Fibroblast of lung (primary cell): ENCODE measurements around the gene PPIP5K2. TPM values are rescaled to one million over a fixed set of nuclear protein-coding genes. Genes with fewer than 3 reads are reported as not detected.

Experiments
- DNase-seq, 2 donors: peaks; one replicate each; pipeline versions ENCODE4 v3.0.0 to v3.0.0-alpha.2; 2010; ENCODE audit warnings: low read depth in 2 of 2
- H2AFZ ChIP-seq: 2 replicates; pipeline ENCODE4 v1.5.1; 2012; ENCODE audit warnings: low read length, control low read depth, inconsistent platforms
- H3K27ac ChIP-seq: 2 replicates; pipeline ENCODE4 v1.5.1; 2011; ENCODE audit warnings: low read length, control low read depth; ENCODE audit not compliant: insufficient read depth
- H3K27me3 ChIP-seq: 2 replicates; pipeline ENCODE4 v1.5.1; 2011; ENCODE audit warnings: mild to moderate bottlenecking, low read length; ENCODE audit not compliant: control insufficient read depth, insufficient read depth
- H3K36me3 ChIP-seq: 2 replicates; pipeline ENCODE4 v1.5.1; 2011; ENCODE audit warnings: low read length; ENCODE audit not compliant: control insufficient read depth, insufficient read depth
- H3K4me1 ChIP-seq: 2 replicates; pipeline ENCODE4 v1.5.1; 2011; ENCODE audit warnings: low read length; ENCODE audit not compliant: control insufficient read depth, insufficient read depth; ENCODE audit errors: extremely low read depth
- H3K4me2 ChIP-seq: 2 replicates; pipeline ENCODE4 v1.5.1; 2011; ENCODE audit warnings: low read length, control low read depth; ENCODE audit not compliant: insufficient read depth; ENCODE audit errors: extremely low read depth
- H3K4me3 ChIP-seq, 4 experiments: fragments of 200-600 bp in 1 of 4; sonication (generic) in 1 of 4; replicated peaks in 1 of 4; 2 replicates each; pipeline ENCODE4 v1.5.1; 2011 to 2016; ENCODE audit warnings: low read length in 4 of 4, low read depth in 3 of 4, mild to moderate bottlenecking in 3 of 4, control low read depth in 2 of 4, inconsistent platforms in 1 of 4, mixed read lengths in 1 of 4; ENCODE audit not compliant: insufficient read depth in 1 of 4; ENCODE audit errors: control extremely low read depth in 1 of 4
- H3K79me2 ChIP-seq: 2 replicates; pipeline ENCODE4 v1.5.1; 2012; ENCODE audit warnings: mild to moderate bottlenecking, low read length, inconsistent platforms; ENCODE audit not compliant: control insufficient read depth, insufficient read depth
- H3K9ac ChIP-seq: 2 replicates; pipeline ENCODE4 v1.5.1; 2011; ENCODE audit warnings: mild to moderate bottlenecking, low read length, control low read depth; ENCODE audit not compliant: insufficient read depth
- H3K9me3 ChIP-seq: 2 replicates; pipeline ENCODE4 v1.5.1; 2012; ENCODE audit warnings: low read depth, low read length; ENCODE audit not compliant: control insufficient read depth, insufficient read depth
- H4K20me1 ChIP-seq: 2 replicates; pipeline ENCODE4 v1.5.1; 2011; ENCODE audit warnings: low read length; ENCODE audit not compliant: control insufficient read depth, insufficient read depth; ENCODE audit errors: extremely low read depth
- EZH2 ChIP-seq: IDR thresholded peaks from 2 replicates; pipeline ENCODE4 v1.5.1; 2012; ENCODE audit warnings: low read length, control low read depth, mild to moderate bottlenecking; ENCODE audit errors: missing control alignments
- polyA plus RNA-seq, 2 donors: library from polyadenylated mRNA; depleted of rRNA in 1 of 2; stranded (reverse) in 1 of 2; unstranded in 1 of 2; fragments of >200 nt; gene quantifications; 2 replicates each; pipeline ENCODE4 v1.2.1, GENCODE V29; 2011 to 2012; ENCODE audit warnings: missing spikeins in 1 of 2
- total RNA-seq: library from RNA; depleted of rRNA; stranded (reverse); fragments of >200 nt; gene quantifications from 2 replicates; pipeline ENCODE4 v1.2.1, GENCODE V29; 2014
- TF ChIP-seq, protein P1 (sequence below), 2 donors: IDR thresholded peaks in 1 of 2; conservative IDR thresholded peaks in 1 of 2; 1 replicate in 1 of 2; 2 replicates in 1 of 2; pipeline ENCODE4 v1.5.1; 2011 to 2012; ENCODE audit warnings: low read length in 2 of 2, control low read depth in 1 of 2, inconsistent platforms in 1 of 2, low read depth in 1 of 2, mild to moderate bottlenecking in 1 of 2

The PPIP5K2 gene
- total and polyA plus RNA-seq, 2 donors (not counting 1 experiment from before 2014, with no cell fraction given): 42.1 to 49.3 TPM

DNA sequence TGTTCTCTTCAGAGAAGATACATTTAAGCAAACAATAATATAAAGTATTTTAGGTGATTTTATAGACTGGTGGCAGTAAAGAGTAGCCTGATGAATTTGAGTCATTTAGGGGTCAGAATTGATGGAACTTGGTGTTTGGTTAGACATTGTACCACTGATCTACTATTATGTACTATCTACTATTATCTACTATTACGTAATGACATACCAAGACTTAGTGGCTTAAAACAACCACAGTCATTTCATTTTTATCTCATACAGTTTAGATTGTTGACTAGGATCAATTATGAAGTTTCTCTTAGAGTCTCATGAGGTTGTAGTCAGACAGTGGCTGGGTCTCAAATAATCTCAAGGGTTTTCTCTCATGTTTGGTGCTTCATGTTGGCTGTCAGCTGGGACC, 54.0 kb downstream of the PPIP5K2 start:
- Histone ChIP-seq H3K79me2 (no peaks in the 10 kb centered on the region), H3K27me3 (no peaks in the 10 kb centered on the region), H3K9ac (no peak overlapping the region), H3K9me3 (no peaks in the 10 kb centered on the region), H3K4me1 (no peaks in the 10 kb centered on the region), H4K20me1 (no peaks in the 10 kb centered on the region), H3K36me3 (peaks cover 2% of the 10 kb centered on the region), H3K27ac (no peak overlapping the region), H3K4me3 (no peak overlapping the region), H2AFZ (no peak overlapping the region), H3K4me2 (no peak overlapping the region)
- peak in 1 of 2 donors; percentile 6 for DNase-seq
- TF ChIP-seq, protein P1, sequence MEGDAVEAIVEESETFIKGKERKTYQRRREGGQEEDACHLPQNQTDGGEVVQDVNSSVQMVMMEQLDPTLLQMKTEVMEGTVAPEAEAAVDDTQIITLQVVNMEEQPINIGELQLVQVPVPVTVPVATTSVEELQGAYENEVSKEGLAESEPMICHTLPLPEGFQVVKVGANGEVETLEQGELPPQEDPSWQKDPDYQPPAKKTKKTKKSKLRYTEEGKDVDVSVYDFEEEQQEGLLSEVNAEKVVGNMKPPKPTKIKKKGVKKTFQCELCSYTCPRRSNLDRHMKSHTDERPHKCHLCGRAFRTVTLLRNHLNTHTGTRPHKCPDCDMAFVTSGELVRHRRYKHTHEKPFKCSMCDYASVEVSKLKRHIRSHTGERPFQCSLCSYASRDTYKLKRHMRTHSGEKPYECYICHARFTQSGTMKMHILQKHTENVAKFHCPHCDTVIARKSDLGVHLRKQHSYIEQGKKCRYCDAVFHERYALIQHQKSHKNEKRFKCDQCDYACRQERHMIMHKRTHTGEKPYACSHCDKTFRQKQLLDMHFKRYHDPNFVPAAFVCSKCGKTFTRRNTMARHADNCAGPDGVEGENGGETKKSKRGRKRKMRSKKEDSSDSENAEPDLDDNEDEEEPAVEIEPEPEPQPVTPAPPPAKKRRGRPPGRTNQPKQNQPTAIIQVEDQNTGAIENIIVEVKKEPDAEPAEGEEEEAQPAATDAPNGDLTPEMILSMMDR (conservative IDR thresholded peaks at IDR 0.05 in 1 of 2, IDR thresholded peaks at IDR 0.05 in 1 of 2; ENCODE audit: low read depth in 1 of 2, low read length in 2 of 2): no peak
- TF ChIP-seq EZH2: no peak

DNA sequence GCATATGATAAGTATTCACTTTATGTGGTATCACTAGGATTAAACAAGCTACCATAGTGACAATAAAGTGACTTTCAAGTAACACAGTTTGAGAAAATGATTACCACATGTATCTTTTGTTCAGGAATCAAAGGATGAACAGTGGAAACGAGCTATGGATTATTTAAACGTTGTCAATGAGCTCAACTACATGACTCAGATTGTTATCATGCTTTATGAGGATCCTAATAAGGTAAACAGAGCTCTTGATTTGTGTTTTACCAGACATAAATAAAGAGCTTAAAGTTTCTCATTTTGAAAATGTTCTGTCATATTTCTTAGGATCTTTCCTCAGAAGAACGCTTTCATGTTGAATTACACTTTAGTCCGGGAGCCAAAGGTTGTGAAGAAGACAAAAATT, 57.4 kb downstream of the PPIP5K2 start:
- DNase-seq: no peak
- no peak overlapping the region for H3K27ac ChIP-seq
- no peak for TF ChIP-seq EZH2
- TF ChIP-seq, protein P1 (conservative IDR thresholded peaks at IDR 0.05 in 1 of 2, IDR thresholded peaks at IDR 0.05 in 1 of 2; ENCODE audit: low read depth in 1 of 2, low read length in 2 of 2): no peak

DNA sequence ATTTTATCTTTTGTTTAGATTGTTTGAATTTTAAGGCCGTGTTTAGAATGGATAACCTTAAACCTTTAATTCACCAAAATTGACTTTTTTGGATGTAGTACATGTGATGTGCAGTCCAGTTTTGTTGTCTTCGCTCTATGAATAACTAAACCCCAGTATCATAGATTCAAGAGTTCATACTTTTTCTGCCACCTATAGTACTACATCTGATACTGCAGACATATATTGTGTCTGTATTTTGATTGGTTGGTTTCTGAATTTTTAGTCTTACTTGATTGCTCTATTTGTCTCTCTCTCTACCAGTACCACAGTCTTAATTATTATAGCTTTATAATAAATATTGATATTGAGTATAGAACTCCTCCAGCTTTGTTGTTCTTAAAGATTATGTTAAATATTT, 58.1 kb downstream of the PPIP5K2 start:
- TF ChIP-seq, protein P1 (conservative IDR thresholded peaks at IDR 0.05 in 1 of 2, IDR thresholded peaks at IDR 0.05 in 1 of 2; ENCODE audit: low read depth in 1 of 2, low read length in 2 of 2): no peak
- no peak for TF ChIP-seq EZH2
- no peak overlapping the region for H2AFZ ChIP-seq
- H3K9ac ChIP-seq: no peak overlapping the region
- H3K4me3 ChIP-seq: no peak overlapping the region
- peak in 1 of 2 donors; percentile 1 for DNase-seq
- H3K4me2 ChIP-seq: no peak overlapping the region
- no peak overlapping the region for H3K27ac ChIP-seq
- no peaks in the 10 kb centered on the region for H3K9me3 ChIP-seq
- no peaks in the 10 kb centered on the region for H4K20me1 ChIP-seq
- H3K4me1 ChIP-seq: no peaks in the 10 kb centered on the region
- H3K36me3 ChIP-seq: peaks cover 2% of the 10 kb centered on the region
- H3K27me3 ChIP-seq: no peaks in the 10 kb centered on the region
- no peaks in the 10 kb centered on the region for H3K79me2 ChIP-seq

More for the DNA sequence above, 57.4 kb downstream of the PPIP5K2 start:
- Histone ChIP-seq H4K20me1 (no peaks in the 10 kb centered on the region), H3K4me1 (no peaks in the 10 kb centered on the region), H3K9ac (no peak overlapping the region), H3K27me3 (no peaks in the 10 kb centered on the region), H3K79me2 (no peaks in the 10 kb centered on the region), H2AFZ (no peak overlapping the region), H3K4me3 (no peak overlapping the region), H3K36me3 (peaks cover 2% of the 10 kb centered on the region), H3K4me2 (no peak overlapping the region), H3K9me3 (no peaks in the 10 kb centered on the region)
